Measurements from ENCODE around the gene TNIP1. TPM values are rescaled to one million over a fixed set of nuclear protein-coding genes. Genes with fewer than 3 reads are reported as not detected.

The TNIP1 gene
- total RNA-seq, 4 donors from 2014 or later: 191 to 352 (median 266) TPM

GRCh38 chr5:151004499-151004898 lies 76.3 kb downstream of the TNIP1 start:
- Histone ChIP-seq H3K36me3 (no peaks in the 10 kb centered on the region), H3K27ac (peak overlapping the region in 3 of 4 donors; percentile 22 to 89 (median 83)), H3K9me3 (no peaks in the 10 kb centered on the region), H3K27me3 (no peaks in the 10 kb centered on the region), H3K4me1 (peaks cover 0 to 35% (median 4%) of the 10 kb centered on the region in 4 donors), H3K4me3 (no peak overlapping the region)
- DNase-seq: no peak
- TF ChIP-seq CTCF (IDR thresholded peaks at IDR 0.05) (no peak), POLR2A (IDR thresholded peaks at IDR 0.05) (no peak)

- Histone ChIP-seq H3K36me3 (no peaks in the 10 kb centered on the region), H3K4me1 (peaks cover 0 to 35% (median 4%) of the 10 kb centered on the region in 4 donors), H3K9me3 (no peaks in the 10 kb centered on the region), H3K27ac (peak overlapping the region in 2 of 4 donors; percentile 22 to 89), H3K27me3 (no peaks in the 10 kb centered on the region), H3K4me3 (no peak overlapping the region)
- TF ChIP-seq POLR2A (IDR thresholded peaks at IDR 0.05) (no peak), CTCF (IDR thresholded peaks at IDR 0.05) (no peak)
- no peak for DNase-seq
Observed at GRCh38 chr5:151003503-151003860, 77.4 kb downstream of the TNIP1 start.

GRCh38 chr5:151002681-151003502 lies 77.9 kb downstream of the TNIP1 start:
- peak overlapping the region in 2 of 4 donors; percentile 22 to 89 for H3K27ac ChIP-seq
- no peak for TF ChIP-seq CTCF (IDR thresholded peaks at IDR 0.05)
- no peak for TF ChIP-seq POLR2A (IDR thresholded peaks at IDR 0.05)
- no peaks in the 10 kb centered on the region for H3K36me3 ChIP-seq
- DNase-seq: no peak
- no peaks in the 10 kb centered on the region for H3K9me3 ChIP-seq
- H3K4me1 ChIP-seq: peaks cover 0 to 35% (median 4%) of the 10 kb centered on the region in 4 donors
- no peaks in the 10 kb centered on the region for H3K27me3 ChIP-seq
- no peak overlapping the region for H3K4me3 ChIP-seq

DNA sequence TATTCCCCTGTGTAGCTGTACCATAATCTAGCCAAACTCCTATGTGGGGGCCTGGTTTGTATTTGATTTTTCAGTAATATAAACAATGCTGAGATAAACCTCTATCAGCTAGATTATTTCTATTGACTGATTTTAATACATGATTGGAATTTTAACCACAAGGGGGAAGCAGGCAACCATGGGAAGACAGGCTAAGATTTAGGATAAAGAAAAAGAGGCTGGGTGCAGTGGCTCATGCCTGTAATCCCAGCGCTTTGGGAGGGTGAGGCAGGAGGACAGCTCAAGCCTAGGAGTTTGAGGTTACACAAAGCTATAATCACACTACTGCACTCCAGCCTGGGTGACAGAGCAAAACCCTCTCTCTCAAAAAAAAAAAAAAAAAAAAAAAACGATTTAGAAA lies 78.6 kb downstream of the TNIP1 start:
- Histone ChIP-seq H3K4me3 (no peak overlapping the region), H3K36me3 (no peaks in the 10 kb centered on the region), H3K27me3 (no peaks in the 10 kb centered on the region), H3K27ac (no peak overlapping the region), H3K9me3 (no peaks in the 10 kb centered on the region), H3K4me1 (peaks cover 0 to 35% (median 3%) of the 10 kb centered on the region in 4 donors)
- DNase-seq: no peak
- peak in 4 of 6 experiments; percentile 30 to 70 (median 66) for TF ChIP-seq CTCF (IDR thresholded peaks at IDR 0.05)
- TF ChIP-seq POLR2A (IDR thresholded peaks at IDR 0.05): no peak

DNA sequence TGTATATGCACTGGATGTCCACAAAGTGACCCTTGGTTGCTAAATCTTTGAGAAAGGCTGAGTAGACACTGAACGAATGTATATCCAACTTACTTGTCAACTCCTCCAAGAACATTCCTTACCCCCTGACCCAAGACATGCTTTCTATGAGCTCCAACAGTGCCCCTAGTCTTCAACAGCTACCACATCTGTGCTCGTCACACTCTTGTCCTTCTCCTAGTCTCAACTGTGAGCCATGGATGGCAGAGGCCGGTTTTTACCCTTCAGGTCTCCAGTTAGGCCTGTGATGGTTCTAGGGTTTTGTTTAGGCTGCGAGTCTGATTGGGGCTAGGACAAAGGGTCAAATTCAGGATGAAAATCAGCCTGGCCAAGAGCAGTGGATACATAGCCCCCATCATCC lies 79.4 kb downstream of the TNIP1 start:
- no peaks in the 10 kb centered on the region for H3K9me3 ChIP-seq
- TF ChIP-seq POLR2A (IDR thresholded peaks at IDR 0.05): no peak
- TF ChIP-seq CTCF (IDR thresholded peaks at IDR 0.05): no peak
- no peaks in the 10 kb centered on the region for H3K27me3 ChIP-seq
- H3K27ac ChIP-seq: no peak overlapping the region
- no peak for DNase-seq
- H3K36me3 ChIP-seq: no peaks in the 10 kb centered on the region
- peaks cover 0 to 28% (median 0%) of the 10 kb centered on the region in 4 donors for H3K4me1 ChIP-seq
- no peak overlapping the region for H3K4me3 ChIP-seq
